HEK293 (cell line): ENCODE data around the gene ZACN.
A peak's percentile ranks its signal among the peaks of the same experiment; 100 is the strongest.

Experiments
- CTCF ChIA-PET: fragments of 350-600 bp; formaldehyde crosslinking; extraction: SDS; loops from one replicate; lab custom pipeline; 2021; ENCODE audit warnings: antibody characterized with exemption; lab: Yijun Ruan, JAX
- POLR2A ChIA-PET: fragments of 300-600 bp; formaldehyde crosslinking; extraction: SDS; loops from one replicate; lab custom pipeline; 2020; ENCODE audit warnings: antibody characterized with exemption, inconsistent platforms; lab: Yijun Ruan, JAX
- H3K27ac ChIP-seq: fragments of 200-500 bp; sonication (Bioruptor generic); 2 replicates; pipeline ENCODE4 v1.5.1; 2014; ENCODE audit warnings: low read depth, low read length, control low read depth, inconsistent platforms; ENCODE audit errors: extremely low read depth
- H3K36me3 ChIP-seq, 2 experiments: fragments of 200-500 bp in 1 of 2; sonication (Bioruptor generic) in 1 of 2; 1 replicate in 1 of 2; 2 replicates in 1 of 2; pipeline ENCODE4 v1.5.1; 2014 to 2017; ENCODE audit warnings: inconsistent platforms in 2 of 2, low read length in 2 of 2; ENCODE audit not compliant: control insufficient read depth in 2 of 2, insufficient read depth in 1 of 2
- H3K4me1 ChIP-seq: fragments of 200-500 bp; sonication (Bioruptor generic); 2 replicates; pipeline ENCODE4 v1.5.1; 2014; ENCODE audit warnings: mild to moderate bottlenecking, low read length, inconsistent platforms; ENCODE audit not compliant: control insufficient read depth, insufficient read depth
- H3K4me3 ChIP-seq: 2 replicates; pipeline ENCODE4 v1.5.1; 2011; ENCODE audit warnings: low read depth, mild to moderate bottlenecking, control low read depth, low read length, moderate library complexity
- H3K9me3 ChIP-seq: fragments of 200-500 bp; sonication (Bioruptor generic); 2 replicates; pipeline ENCODE4 v1.5.1; 2014; ENCODE audit warnings: low read depth, low read length, inconsistent platforms; ENCODE audit not compliant: control insufficient read depth, insufficient read depth
- GLIS2 ChIP-seq: fragments of 450-650 bp; formaldehyde crosslinking; IDR thresholded peaks from 2 replicates; pipeline ENCODE4 v1.5.1; 2016; ENCODE audit warnings: missing biosample characterization, missing genetic modification characterization
- INSM2 ChIP-seq: fragments of 450-650 bp; formaldehyde crosslinking; IDR thresholded peaks from 2 replicates; pipeline ENCODE4 v1.5.1; 2016; ENCODE audit warnings: missing biosample characterization, missing genetic modification characterization
- KLF1 ChIP-seq: fragments of 450-650 bp; formaldehyde crosslinking; IDR thresholded peaks from 2 replicates; pipeline ENCODE4 v1.5.1; 2016; ENCODE audit warnings: missing biosample characterization, missing genetic modification characterization
- PRDM10 ChIP-seq: fragments of 450-650 bp; formaldehyde crosslinking; IDR thresholded peaks from 2 replicates; pipeline ENCODE4 v1.5.1; 2016; ENCODE audit warnings: missing biosample characterization, missing genetic modification characterization
- REST ChIP-seq: fragments of 450-650 bp; formaldehyde crosslinking; IDR thresholded peaks from 2 replicates; pipeline ENCODE4 v1.5.1; 2016; ENCODE audit warnings: missing biosample characterization, missing genetic modification characterization
- TRIM28 ChIP-seq: IDR thresholded peaks from 2 replicates; pipeline ENCODE4 v1.6.1; 2011; ENCODE audit warnings: low read length, control low read depth, borderline replicate concordance
- ZBTB7A ChIP-seq: fragments of 450-650 bp; formaldehyde crosslinking; IDR thresholded peaks from 2 replicates; pipeline ENCODE4 v1.5.1; 2016; ENCODE audit warnings: low read depth, missing biosample characterization, missing genetic modification characterization
- ZNF140 ChIP-seq: fragments of 450-650 bp; formaldehyde crosslinking; IDR thresholded peaks from 2 replicates; pipeline ENCODE4 v1.5.1; 2016; ENCODE audit warnings: missing biosample characterization, missing genetic modification characterization
- ZNF175 ChIP-seq: fragments of 450-650 bp; formaldehyde crosslinking; IDR thresholded peaks from 2 replicates; pipeline ENCODE4 v1.5.1; 2016; ENCODE audit warnings: missing biosample characterization, missing genetic modification characterization
- ZNF391 ChIP-seq: fragments of 450-650 bp; formaldehyde crosslinking; IDR thresholded peaks from 2 replicates; pipeline ENCODE4 v1.5.1; 2016; ENCODE audit warnings: low read depth, missing biosample characterization, missing genetic modification characterization, borderline replicate concordance
- ZNF426 ChIP-seq: fragments of 450-650 bp; formaldehyde crosslinking; IDR thresholded peaks from 2 replicates; pipeline ENCODE4 v1.5.1; 2017; ENCODE audit warnings: missing biosample characterization, missing genetic modification characterization, mild to moderate bottlenecking, inconsistent platforms, moderate library complexity
- ZNF488 ChIP-seq: fragments of 450-650 bp; formaldehyde crosslinking; IDR thresholded peaks from 2 replicates; pipeline ENCODE4 v1.5.1; 2016; ENCODE audit warnings: missing biosample characterization, missing genetic modification characterization
- ZNF501 ChIP-seq: fragments of 450-650 bp; formaldehyde crosslinking; IDR thresholded peaks from 2 replicates; pipeline ENCODE4 v1.5.1; 2016; ENCODE audit warnings: missing biosample characterization, missing genetic modification characterization

The ZACN gene

GRCh38 chr17:76033139-76033538 lies 45.8 kb upstream of the ZACN start:
- H3K9me3 ChIP-seq: no peaks in the 10 kb centered on the region
- ChIA-PET CTCF (interaction anchor here (0.7 to 3.3 kb wide), 3 partner anchors 18 to 29 kb away, joined by 3 to 24 read pairs (median 5); no protein-coding TSS in a partner anchor), POLR2A (interaction anchor here (0.8 kb wide), 2 partner anchors 39 to 92 kb away, joined by 3 read pairs; partner anchors contain the start of gene SRP68)
- H3K4me1 ChIP-seq: peaks cover 10% of the 10 kb centered on the region
- no peak overlapping the region for H3K4me3 ChIP-seq
- peaks cover 1 to 15% of the 10 kb centered on the region in 2 experiments; a peak in 2 of 3 replicates for H3K36me3 ChIP-seq
- no peak overlapping the region for H3K27ac ChIP-seq
- TF ChIP-seq REST (tag by site-specific recombination) (no peak), ZNF140 (tag by site-specific recombination) (no peak), TRIM28 (peak; percentile 58; the same call in 1 of the 2 replicates)

GRCh38 chr17:76034428-76035350 lies 44.3 kb upstream of the ZACN start:
- CTCF ChIA-PET: interaction anchor here (0.7 to 3.3 kb wide), 6 partner anchors 13 to 84 kb away, joined by 3 to 24 read pairs (median 3); no protein-coding TSS in a partner anchor
- peak; percentile 74 for TF ChIP-seq KLF1 (tag by site-specific recombination)
- TF ChIP-seq ZNF391 (tag by site-specific recombination): no peak
- POLR2A ChIA-PET: interaction anchor here (0.6 kb wide), 3 partner anchors 233 to 908 kb away, joined by 3 to 6 read pairs (median 3); no protein-coding TSS in a partner anchor
- no peak overlapping the region for H3K4me3 ChIP-seq
- peaks cover 2% of the 10 kb centered on the region; the same call in 1 of the 2 replicates for H3K4me1 ChIP-seq
- H3K9me3 ChIP-seq: no peaks in the 10 kb centered on the region
- H3K27ac ChIP-seq: no peak overlapping the region
- H3K36me3 ChIP-seq: peaks cover 12 to 31% of the 10 kb centered on the region in 2 experiments

- ChIA-PET CTCF (interaction anchor here (0.6 to 1.5 kb wide), 3 partner anchors 21 to 243 kb away, joined by 3 to 7 read pairs (median 3); no protein-coding TSS in a partner anchor), POLR2A (interaction anchor here (0.8 to 1.1 kb wide), 2 partner anchors 23 to 24 kb away, joined by 3 to 6 read pairs; no protein-coding TSS in a partner anchor)
- Histone ChIP-seq H3K27ac (no peak overlapping the region), H3K4me3 (no peak overlapping the region), H3K36me3 (peaks cover 28 to 51% of the 10 kb centered on the region in 2 experiments), H3K4me1 (no peaks in the 10 kb centered on the region), H3K9me3 (no peaks in the 10 kb centered on the region)
- TF ChIP-seq ZNF426 (no peak), INSM2 (no peak), ZBTB7A (tag by site-specific recombination) (no peak), ZNF488 (tag by site-specific recombination) (no peak), GLIS2 (tag by site-specific recombination) (no peak), ZNF501 (tag by site-specific recombination) (no peak), ZNF175 (tag by site-specific recombination) (no peak), PRDM10 (tag by site-specific recombination) (no peak)
Measured at GRCh38 chr17:76036497-76037261, 42.3 kb upstream of the ZACN start.
